GM21825 (cell line): Measurements from ENCODE around the gene NRXN3.

Experiments used
- ATAC-seq: cut with Tn5 transposase; IDR thresholded peaks from one replicate; pipeline ENCODE4 v1.9.1; 2021; ENCODE audit warnings: mild to moderate bottlenecking, moderate library complexity; ENCODE audit not compliant: unreplicated experiment

Gene NRXN3

DNA sequence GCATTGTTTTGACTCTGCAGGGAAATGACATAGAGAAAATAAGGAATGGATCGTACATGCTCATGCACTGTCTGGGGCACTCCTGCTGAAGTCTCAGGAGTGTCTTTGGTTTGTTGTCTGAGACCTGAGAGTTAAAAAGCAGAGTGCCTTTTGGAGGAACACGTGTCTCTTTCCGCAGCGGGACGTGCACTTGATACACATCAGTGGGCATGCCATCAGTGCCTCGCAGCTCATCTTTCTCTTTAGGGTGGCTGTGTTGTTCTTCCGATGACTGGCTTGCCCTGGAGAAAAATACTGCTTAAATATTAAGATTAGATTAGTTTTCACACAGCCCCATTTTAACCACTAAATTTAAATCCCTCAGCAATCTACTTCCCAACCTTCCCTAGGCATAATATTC lies 1205.2 kb downstream of the NRXN3 start:
- no peak for ATAC-seq

- ATAC-seq: no peak
Observed at GRCh38 chr14:79376557-79376956, 1206.4 kb downstream of the NRXN3 start.

DNA sequence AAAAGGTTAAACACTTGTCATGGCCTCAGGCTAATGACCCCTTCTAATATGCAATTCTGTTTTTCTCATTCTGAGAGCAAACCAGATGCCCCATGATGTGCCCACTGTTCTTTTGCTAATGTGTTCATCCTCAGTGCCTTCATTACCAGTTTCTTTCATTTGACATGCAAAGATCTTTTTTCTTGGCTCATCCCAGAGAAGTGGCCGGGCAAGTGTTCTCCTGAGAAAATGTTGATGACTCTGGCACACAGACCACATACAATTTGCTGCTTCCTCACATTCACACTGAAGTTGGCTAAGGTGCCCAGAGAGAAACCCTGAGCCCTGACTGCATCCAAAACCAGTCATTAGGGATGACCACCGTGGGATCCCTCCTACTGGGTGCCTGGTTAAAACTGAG lies 1207.8 kb downstream of the NRXN3 start:
- ATAC-seq: no peak

DNA sequence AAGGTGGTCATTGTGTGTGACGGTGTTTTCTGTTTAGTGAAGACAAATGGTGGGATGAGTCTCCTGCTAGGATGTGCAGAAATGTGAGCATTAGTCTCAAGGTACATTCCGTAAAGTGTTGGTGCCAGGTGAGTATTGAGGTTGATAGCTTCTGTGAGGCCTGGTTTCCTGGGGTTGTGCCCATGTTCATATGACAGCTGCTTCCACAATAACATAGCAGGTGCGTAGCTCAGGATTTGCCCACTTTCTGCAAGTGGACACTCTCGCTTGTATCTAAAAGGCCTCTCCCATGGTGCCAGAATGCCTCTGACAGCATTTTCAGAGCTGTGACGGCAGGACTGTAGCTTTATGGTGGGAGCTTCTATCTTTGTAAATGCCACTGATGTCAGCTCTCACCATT lies 1209.1 kb downstream of the NRXN3 start:
- ATAC-seq: no peak

DNA sequence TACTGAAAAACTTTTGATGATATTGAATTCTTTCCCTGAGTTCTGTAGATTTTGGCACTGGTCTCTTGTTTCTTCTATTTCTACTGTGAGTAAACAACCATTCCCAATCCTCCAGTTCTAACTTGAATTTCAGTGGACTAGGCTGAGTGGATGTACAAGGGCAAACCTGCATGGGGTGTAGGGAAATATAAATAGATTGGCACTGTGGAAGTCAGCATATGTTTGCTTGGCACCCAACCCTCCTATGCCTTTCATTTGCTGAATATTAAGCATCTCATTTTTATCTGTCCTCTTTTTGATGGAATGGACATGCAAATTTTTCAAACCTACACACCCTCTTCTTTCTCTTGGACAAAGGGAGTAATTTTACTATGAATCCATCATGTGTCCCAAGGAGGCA lies 1212.9 kb downstream of the NRXN3 start:
- no peak for ATAC-seq

DNA sequence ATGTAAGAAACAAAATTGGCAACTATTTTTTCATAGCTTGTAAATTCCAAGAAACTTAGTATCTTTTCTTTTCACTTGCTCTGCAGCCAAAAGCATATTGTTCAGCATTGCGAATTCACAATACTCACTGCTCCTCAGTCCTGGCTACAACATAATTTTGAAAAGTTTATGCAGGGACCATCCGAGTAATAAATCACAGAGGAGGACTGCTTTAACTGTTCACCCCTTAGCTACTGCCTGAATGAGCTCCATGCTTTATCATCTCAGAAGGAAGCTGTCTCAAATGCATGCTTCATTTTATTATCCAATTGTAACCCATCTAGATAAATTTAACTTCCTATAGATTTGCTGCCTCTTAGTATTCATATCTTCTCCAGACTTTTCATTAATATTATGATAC lies 1213.3 kb downstream of the NRXN3 start:
- no peak for ATAC-seq

- ATAC-seq: no peak
Observed at GRCh38 chr14:79395061-79395460, 1224.9 kb downstream of the NRXN3 start.

DNA sequence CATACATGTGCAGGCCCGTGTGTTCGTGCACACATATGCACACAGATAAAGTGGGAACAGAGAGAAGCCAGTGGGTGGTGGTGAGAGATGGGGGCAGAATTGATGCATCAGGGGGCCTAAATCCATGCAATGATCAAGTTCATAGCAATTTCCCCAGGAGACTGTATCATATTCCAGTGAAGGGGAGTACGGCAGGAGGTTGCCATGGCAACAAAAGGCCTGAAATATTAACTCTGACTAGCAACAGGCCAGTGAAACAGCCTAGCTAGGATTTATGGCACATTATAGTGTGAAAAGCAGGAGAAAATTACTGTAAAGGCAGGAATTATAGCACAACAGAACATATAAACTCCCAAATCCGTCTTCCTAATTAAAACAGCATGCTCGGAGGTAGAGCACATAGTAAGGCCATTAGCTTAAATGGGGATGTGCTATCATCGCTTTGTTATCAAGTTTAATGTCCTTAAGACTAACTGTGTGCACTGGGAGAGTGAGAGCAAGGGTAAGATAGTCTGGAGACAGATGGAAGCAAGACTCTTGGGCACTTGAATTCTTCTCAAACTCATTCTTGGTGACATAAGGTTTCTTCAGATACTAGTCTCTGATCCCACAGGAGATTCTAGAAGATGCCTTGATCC lies 1234.8 kb downstream of the NRXN3 start:
- no peak for ATAC-seq

DNA sequence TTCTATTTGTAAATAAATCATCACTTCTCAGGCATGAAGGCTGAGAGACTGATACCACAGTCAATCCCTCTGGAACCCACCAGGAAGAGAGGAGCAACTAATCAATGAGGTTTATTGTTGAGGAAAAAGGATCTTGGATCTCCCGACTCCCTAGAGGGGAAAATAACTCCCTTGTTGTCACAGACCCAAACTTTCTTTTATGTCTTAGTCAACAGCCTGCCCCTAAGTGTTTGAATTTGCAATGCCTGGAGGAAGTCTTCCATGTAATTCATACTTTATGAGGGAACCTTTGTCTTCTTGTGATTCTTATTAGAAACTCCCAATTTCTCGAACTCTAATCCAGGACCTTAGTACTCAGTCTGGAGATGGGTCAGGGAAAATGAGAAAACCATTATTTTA lies 1235.3 kb downstream of the NRXN3 start:
- no peak for ATAC-seq

DNA sequence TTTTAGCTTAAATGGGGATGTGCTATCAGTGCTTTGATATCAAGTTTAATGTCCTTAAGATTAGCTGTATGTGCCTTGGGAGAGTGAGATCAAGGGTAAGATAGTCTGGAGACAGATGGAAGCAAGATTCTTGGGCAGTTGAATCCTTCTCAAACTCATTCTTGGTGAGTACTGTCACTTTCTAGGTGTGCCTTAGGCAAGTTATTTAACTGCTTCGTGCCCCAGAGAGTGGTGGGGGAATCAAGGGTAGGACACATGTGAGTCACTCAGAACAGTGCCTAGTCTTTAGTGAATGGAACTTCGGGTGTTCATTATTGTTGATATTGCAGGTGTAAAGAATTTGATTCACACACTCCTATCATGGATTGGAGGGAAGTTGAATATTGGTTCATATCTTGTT lies 1237.4 kb downstream of the NRXN3 start:
- ATAC-seq: no peak

GRCh38 chr14:79408696-79409095 lies 1238.5 kb downstream of the NRXN3 start:
- no peak for ATAC-seq

DNA sequence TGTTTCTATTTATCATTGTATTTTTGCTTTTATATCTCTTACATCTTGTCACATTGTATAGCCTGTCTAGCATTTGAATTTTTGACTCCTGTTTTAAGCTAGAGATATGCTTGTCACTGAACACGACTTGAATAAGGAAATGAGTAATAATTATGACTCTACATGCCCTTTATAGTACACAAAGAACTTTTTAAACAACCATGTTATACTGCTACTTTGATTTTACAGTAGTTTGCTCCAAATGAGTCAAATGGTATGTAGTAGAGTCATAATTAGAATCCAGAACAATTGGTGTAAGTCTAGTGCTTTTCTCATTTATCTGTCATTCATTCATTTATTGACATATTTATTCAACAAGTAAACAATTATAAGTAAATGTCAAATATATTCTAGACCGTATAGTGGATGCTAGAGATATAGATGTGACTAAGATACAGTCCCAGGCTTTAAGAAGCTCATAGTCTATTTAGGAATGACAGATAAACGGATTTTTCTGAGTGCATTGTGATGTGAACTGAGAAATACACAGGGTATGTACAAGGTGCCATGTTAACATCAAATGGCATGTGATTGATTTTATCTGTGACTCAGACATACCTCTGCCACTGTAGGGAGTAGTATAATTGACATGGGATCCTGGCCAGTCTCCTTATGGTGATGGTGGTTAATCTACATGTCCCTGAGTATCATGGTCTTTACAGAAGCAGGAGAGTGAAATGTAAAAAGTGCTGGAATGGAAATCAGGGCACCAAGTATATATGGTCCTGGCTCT lies 1241.4 kb downstream of the NRXN3 start:
- no peak for ATAC-seq

- no peak for ATAC-seq
Observed at GRCh38 chr14:79412822-79413221, 1242.6 kb downstream of the NRXN3 start.

GRCh38 chr14:79413734-79414428 lies 1243.7 kb downstream of the NRXN3 start:
- no peak for ATAC-seq

- ATAC-seq: no peak
Observed at GRCh38 chr14:79415726-79416125, 1245.6 kb downstream of the NRXN3 start.

- ATAC-seq: no peak
Observed at GRCh38 chr14:79417961-79418360, 1247.8 kb downstream of the NRXN3 start.

DNA sequence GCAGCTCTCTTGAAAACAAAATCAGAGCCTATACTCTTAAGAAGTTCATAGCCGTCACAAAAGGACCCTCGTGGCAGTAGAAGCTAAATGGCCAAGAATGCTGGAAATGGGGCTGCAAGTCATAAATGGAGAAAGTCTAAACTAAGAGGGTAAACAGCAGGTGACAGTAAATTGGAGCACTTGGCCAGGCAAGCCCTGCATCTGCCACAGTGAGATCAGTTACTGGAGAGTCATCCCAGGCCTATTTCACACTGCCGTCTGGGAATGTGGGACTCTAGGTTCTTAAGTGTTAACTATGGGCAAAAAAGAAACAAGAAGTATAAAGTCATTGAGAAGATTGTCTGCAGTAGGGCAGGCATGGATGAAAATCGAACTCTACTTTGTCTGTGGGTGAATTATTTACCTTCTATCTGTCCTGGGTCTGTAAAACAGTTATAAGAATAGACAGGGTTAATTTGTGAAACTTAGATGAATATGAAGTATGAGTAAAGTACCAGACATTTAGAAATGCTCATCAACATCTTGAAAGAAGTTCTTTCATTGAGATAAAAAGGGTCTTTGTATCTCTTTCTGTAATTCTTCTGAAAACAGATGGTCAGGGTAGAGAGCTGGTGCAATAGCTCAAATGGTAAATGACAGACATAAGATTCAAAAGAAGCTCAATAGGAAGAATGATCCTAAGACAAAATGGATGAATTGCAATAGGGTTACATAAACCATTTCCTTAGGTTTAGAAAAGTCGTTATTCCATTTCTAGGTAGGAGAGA lies 1248.7 kb downstream of the NRXN3 start:
- ATAC-seq: no peak

DNA sequence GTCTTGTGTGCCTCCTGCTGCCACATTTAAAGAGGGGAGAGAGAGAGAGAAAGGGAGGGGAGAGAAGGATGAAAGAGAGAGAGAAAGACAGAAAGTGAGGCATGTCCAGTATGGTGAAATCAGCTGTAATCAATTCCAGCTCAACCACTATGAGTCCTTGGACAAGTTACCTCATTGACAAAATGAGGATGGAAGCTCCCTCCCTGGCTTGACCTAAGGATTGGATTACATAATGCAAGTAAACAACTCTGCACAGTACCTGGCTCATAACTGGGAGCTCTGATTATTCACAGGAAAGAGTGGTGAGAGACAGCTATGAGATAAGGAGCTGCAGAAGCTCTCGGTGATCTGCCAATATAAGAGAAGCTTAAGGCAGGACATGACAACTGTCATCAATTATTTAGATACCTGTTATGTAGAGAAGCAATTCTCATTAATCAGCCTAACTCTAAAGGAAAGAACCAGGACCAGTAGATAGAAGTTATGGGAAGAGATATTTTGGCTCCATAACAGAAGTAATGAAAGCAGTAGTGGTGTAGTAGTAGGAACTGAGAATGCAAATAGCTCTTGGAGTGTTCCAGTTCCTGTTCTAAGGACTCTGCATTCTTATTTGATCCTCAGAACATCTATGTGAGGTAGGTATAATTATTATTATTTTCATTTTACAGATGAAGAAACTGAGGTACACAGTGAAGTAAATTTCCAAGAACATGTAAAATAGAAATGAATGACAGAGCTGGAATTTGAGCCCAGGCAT lies 1249.6 kb downstream of the NRXN3 start:
- ATAC-seq: no peak

- ATAC-seq: no peak
Observed at GRCh38 chr14:79420725-79421124, 1250.6 kb downstream of the NRXN3 start.

- no peak for ATAC-seq
Observed at GRCh38 chr14:79421811-79422210, 1251.6 kb downstream of the NRXN3 start.

DNA sequence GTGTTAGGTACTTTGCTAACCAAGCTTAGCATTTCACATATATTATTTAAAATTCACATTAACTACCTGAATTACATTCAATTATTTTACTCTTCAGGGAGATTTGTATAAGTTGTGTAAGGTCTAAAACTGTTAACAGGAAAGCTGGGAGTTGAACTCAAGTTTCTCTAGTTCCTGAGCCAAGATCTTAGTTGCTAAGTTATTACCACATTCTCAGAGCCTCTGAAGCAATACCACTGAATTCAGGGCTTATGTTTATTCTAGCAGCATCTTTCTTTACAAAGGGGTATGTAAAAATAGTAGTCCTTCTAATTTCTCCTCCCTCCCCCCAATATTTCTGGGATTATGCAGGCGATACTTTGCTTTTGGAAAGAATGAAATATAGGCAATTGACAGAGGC lies 1254.3 kb downstream of the NRXN3 start:
- no peak for ATAC-seq
